Measurements from ENCODE around the gene NDUFC2.

The NDUFC2 gene

DNA sequence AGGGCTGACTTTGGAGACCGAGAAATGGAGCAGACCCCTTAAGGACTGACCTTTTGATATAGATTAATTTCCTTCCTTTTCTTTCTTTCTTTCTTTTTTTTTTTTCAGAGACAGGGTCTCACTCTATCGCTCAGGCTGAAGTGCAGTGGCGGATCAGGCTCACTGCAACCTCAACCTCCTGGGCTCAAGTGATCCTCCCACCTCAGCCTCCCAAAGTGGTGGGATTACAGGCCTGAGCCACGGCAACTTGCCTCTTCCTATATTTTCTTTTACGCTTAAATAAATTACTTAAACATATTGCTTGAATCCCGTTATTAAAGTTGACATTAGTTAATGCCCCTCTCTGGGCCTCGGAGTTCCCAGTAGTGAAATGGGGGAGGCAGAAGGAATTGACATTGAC lies 56.2 kb downstream of the NDUFC2 start:
- no peak overlapping the region for H3K27ac ChIP-seq
- TF ChIP-seq CTCF (conservative IDR thresholded peaks at IDR 0.05): no peak
- no peak for TF ChIP-seq ZFX (IDR thresholded peaks at IDR 0.05)

DNA sequence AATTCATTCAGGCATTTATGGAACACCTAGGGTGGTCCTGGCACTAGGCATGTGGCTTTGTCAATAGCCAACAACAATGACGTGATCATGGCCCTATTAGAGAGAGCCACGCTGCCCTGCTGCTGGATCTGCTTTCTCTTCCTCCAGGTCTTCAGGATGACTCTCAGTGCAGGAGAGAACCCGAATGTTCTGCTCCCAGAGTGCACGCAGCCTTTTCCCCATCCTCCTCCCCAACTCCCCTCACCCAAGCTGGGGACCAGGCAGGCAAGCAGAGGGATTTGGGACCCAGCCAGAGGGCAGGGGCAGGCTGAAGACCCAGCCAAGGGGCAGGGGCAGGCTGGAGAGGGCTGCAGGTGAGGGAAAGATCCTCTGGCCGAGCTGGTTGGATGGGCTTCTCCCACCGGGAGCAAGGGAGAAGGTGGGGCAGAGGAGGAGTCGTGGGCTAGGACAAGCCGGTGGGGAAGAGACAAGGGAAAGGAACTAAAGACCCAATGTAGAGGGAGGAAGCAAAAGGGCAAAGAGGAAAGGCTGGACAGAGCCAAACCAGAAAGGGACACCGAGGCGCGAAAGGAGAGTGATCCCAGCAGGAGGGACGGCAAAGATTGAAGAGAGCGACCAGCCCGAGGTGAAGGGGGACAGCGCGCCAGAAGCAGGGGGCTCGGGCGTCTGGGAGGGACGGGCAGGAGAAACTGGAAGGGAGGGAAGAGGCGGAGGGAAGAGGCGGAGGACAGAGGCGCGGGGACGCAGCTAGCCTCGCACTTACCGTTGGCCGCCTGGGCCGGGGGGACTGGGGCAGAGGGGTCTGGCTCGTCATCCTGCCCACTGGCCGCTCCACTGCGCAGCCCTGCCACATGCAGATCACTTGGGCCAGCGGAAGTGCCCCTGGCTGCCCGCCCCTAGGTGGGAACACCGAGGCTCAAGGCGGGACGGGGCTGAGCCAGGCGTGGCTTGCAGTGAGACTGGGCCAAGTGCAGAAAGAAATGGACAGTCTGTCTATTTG lies 57.0 kb downstream of the NDUFC2 start, which contains the start of gene KCTD14:
TSS of gene KCTD14 (minus strand) at position 880 of the 1,000 bp plus-strand sequence. CDS start at position 853, 27 bp downstream.
- H3K27ac ChIP-seq: no peak within 1 kb of the TSS
- TF ChIP-seq ZFX (IDR thresholded peaks at IDR 0.05): no peak
- no peak for TF ChIP-seq CTCF (conservative IDR thresholded peaks at IDR 0.05)

- TF ChIP-seq ZFX (IDR thresholded peaks at IDR 0.05) (no peak), CTCF (conservative IDR thresholded peaks at IDR 0.05) (no peak)
- no peak overlapping the region for H3K27ac ChIP-seq
Observed at GRCh38 chr11:78021611-78022010, 58.1 kb downstream of the NDUFC2 start.

- H3K27ac ChIP-seq: no peak overlapping the region
- TF ChIP-seq CTCF (conservative IDR thresholded peaks at IDR 0.05): no peak
Observed at GRCh38 chr11:78020246-78020645, 59.4 kb downstream of the NDUFC2 start.

DNA sequence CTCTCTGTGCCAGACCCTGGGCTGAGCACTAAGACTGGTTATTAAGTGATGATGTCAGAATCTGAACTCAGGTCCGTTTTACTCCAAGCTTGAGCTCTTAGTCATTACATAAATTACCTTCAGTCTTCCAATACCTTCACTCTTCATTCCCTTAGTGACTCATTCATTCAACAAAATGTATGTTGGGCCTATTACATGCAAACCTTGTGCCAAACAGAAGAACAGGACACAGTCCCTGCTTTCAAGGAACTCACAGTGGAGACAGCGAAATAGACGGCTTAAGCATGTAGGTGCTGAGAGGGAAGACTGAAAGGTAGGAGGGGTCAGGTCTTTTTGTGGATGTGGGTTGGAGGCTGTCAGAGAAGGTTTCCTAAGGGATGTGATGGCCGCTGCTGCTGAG lies 59.9 kb downstream of the NDUFC2 start:
- TF ChIP-seq ZFX (IDR thresholded peaks at IDR 0.05) (no peak), CTCF (conservative IDR thresholded peaks at IDR 0.05) (no peak)
- no peak overlapping the region for H3K27ac ChIP-seq
